GM21529 (cell line): Measurements from ENCODE around the gene VPS50.

Experiments used
- ATAC-seq: cut with Tn5 transposase; IDR thresholded peaks from one replicate; pipeline ENCODE4 v1.9.1; 2021; ENCODE audit not compliant: unreplicated experiment

VPS50 gene, protein sequence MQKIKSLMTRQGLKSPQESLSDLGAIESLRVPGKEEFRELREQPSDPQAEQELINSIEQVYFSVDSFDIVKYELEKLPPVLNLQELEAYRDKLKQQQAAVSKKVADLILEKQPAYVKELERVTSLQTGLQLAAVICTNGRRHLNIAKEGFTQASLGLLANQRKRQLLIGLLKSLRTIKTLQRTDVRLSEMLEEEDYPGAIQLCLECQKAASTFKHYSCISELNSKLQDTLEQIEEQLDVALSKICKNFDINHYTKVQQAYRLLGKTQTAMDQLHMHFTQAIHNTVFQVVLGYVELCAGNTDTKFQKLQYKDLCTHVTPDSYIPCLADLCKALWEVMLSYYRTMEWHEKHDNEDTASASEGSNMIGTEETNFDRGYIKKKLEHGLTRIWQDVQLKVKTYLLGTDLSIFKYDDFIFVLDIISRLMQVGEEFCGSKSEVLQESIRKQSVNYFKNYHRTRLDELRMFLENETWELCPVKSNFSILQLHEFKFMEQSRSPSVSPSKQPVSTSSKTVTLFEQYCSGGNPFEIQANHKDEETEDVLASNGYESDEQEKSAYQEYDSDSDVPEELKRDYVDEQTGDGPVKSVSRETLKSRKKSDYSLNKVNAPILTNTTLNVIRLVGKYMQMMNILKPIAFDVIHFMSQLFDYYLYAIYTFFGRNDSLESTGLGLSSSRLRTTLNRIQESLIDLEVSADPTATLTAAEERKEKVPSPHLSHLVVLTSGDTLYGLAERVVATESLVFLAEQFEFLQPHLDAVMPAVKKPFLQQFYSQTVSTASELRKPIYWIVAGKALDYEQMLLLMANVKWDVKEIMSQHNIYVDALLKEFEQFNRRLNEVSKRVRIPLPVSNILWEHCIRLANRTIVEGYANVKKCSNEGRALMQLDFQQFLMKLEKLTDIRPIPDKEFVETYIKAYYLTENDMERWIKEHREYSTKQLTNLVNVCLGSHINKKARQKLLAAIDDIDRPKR

DNA sequence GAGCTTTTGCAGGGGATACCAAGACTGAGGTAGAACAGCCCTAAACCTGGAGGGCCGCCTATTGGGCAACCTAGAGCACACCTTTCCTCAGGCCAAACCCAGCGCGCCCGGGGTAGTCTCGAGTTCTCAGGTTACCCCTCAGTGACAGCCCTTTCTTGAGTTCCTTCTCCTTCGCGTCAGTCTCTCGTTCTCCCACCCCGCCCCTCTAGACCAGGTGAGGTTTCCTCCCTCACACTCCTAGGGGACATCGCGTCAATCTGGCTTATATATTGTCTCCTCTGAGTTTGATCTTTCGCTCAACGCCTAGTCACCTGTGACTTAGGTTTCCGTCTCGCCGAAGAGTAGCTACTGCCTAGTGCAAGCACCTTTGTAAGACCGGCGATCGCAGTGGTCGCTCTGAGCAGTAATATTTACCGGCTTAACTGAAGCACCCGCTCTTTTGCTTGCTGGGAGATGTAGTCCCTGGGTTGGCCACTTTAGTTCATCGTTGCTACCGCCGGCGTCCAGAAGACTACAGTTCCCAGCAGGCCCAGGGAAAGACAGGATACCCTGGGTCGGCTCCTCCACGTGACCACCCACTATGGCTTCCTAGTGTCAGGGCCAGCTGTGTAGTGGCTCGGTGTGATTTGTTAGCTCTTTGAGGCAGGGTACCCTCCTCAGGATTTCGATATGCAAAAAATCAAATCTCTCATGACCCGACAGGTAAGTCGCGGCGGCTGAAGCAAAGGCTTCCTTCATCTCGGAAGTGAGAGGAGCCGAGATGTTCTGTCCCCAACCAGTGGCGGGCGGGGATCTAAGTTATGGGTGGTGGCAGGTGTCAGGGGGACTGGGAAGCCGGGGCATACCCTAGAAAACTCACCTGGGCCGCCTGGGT lies at the start of gene VPS50:
Gene VPS50, plus strand, starts transcription at position 568 of the 874 bp plus-strand sequence. Its CDS starts 102 bp downstream, at position 670.
- ATAC-seq, result peak; percentile 99

GRCh38 chr7:93185303-93186027 lies 46.7 kb upstream of the VPS50 start:
- ATAC-seq, result no peak

DNA sequence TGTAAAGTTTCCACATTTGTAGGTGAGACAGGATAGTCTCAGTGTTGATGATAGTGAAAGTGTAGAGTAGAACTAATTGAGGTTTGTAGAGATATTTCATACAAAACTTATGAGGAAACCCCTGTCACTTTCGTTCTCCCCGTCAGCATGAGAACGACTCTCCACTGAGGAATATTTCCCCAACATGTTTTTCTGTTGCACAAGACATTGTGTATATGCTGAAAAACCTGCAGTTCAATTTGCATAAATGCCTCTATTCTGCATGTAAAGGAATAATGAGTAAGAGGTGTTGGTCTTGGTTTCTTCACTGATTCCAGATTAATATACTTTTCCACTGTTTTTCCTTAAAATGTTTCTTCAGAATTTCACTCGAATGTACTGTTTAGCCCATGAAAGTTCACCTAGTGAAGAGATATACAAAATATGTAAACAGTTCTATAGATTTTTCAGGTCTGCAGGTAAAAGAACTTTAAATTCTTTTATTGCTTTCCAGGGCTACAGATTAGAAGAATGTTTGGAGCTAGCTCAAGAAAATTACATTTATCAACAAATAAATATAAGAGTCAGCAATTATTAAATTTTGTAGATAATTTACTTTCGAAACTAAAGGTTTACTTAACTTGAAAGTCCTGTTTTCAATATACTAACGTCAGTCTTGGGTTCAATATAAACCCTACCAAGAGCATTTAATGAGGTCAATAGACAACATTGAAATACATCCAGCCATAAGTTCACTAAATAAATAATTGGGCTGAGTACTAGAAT lies 43.1 kb upstream of the VPS50 start:
- no peak for ATAC-seq

DNA sequence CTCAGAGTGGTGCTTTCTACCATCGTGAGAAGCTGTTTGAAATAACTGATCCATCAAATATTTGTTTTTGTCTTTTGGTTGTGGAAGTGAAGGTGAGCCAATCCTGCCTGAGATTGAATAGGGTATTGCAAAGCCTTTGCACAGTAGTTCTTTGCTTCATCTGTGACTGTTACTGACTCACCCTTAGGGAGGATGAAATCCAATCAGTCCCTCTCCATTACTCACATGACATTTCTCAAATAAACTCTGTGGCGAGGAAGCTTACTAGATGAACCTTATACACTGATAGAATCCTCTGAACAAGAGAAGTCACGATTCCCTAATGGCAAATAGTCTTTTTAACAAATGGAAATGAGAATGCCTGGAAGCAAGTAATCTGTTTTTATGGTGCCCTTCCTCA lies 37.8 kb upstream of the VPS50 start:
- ATAC-seq, result no peak

- no peak for ATAC-seq
These were observed 35.8 kb upstream of the VPS50 start for GRCh38 chr7:93196336-93196735.

DNA sequence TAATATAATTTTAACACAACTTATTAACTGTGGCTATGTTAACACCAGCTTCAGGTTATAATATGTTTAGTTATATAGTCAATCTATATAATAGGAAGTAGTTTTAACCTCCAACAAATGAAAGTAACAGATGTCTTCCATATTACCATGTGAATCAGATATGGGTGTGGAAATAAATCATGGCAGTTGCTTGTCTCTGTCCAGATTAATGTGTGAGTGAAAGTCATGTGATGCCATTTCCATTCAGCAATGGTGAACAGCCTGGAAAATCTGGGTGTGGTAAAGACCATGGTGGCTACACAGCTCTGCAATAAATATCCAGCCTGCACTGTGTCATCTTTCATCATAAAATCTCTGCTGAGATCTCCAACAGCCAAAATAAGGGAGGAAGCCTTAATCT lies 33.7 kb upstream of the VPS50 start:
- ATAC-seq, result no peak

GRCh38 chr7:93202594-93203250 lies 29.4 kb upstream of the VPS50 start:
- ATAC-seq, result no peak

DNA sequence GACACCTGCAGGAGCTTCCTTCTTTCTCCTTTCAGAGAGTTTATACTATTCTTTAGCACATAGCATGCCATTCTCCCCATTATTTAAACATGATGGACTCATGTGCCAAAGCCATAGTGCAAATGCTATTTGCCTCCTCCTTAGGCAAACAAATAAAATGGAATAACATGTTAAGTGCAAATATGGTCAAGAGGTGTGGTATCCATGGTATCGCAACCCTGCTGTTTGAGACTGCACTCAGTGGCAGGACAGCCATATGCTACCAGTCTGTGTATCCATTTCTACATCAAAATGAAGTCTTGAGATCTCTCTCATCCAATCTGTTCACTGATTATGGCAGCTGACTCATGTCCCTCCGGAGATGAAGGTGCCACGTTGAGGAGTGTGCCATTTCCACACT lies 28.7 kb upstream of the VPS50 start:
- no peak for ATAC-seq

GRCh38 chr7:93205046-93205445 lies 27.1 kb upstream of the VPS50 start:
- no peak for ATAC-seq

GRCh38 chr7:93211228-93211818 lies 20.8 kb upstream of the VPS50 start:
- no peak for ATAC-seq

DNA sequence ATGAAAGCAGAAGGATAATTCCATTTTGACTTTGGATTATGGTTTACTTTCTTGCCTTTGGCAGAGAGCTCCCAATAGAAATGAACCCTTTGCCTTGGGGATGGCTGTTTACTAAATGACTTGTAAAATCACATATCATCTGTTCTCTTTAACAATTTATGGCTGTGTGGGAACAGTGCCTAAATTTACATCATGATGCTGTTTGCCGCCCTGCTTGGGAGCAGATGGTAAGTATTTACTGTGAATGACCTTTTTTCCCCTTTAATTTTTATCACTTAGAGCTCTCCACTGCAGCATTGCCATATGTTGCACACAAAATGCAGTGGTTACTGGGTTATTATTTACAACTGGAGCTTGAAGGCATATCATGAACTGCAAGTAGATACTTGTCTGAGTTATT lies 19.3 kb upstream of the VPS50 start:
- no peak for ATAC-seq

DNA sequence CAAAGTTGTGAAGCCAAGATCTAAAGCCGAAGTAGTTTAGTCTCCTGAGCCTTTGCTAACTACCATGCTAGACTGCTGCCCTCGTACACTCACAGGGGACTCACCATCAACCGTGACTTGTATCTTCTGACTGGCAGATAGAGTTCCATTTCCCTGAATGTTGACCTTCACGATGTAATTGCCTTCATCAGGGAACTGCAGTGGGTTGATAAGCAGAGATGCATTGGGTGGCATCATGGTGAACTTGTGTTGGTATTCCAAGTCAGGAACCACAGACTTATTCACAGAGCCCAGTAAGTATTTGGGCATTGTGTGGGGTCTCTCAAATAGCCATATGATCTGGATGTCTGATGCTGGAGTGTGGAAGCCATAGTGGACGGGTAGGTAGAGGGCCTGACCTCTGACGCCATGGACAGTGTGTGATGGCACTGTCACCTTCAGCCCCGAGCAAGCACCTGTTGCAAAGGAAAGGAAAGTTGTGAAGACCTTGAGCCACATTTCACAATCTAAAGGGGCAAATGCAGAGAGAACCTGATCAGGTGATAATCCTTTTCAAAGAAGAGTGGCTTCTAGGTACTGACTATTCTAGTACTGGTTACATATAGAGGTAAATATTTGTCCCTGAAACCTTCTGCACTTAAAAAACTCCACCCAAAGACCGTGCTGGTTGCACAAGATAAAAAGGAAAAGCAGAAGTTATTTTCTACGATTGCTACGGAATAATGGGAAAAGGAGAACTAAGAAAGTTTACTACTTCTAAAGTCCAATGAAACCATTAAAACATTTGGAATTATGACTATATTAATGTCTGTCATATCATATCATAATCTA lies 13.0 kb upstream of the VPS50 start:
- no peak for ATAC-seq

- no peak for ATAC-seq
These were observed 12.3 kb upstream of the VPS50 start for GRCh38 chr7:93219868-93220267.

GRCh38 chr7:93226310-93226709 lies 5.9 kb upstream of the VPS50 start, which contains the start of gene HEPACAM2:
TSS of gene HEPACAM2 (minus strand) at chr7:93226469.
- no peak for ATAC-seq

- peak; percentile 21 for ATAC-seq
These were observed 3.9 kb upstream of the VPS50 start for GRCh38 chr7:93228302-93228701.

GRCh38 chr7:93231259-93231658 lies 907 bp upstream of the VPS50 start:
- ATAC-seq, result no peak

DNA sequence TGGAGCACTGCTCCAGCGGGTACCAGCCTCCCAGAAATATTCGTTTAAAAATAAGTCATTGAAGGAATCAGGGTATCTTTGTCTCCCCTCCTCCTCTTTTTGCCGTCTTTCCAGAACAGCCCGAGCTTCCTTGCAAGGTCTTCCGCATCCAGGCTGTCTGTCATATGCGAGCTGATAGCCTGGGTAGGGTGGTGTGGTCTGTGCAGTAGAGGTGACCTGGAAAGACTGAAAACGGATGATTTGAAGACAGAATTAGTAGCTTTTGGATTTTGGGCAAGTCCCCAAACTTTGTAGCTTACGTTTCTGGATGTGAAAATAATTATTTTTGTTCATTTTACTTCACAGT lies 480 bp downstream of the VPS50 start:
- ATAC-seq, result peak; percentile 13

- ATAC-seq, result no peak
These were observed 3.4 kb downstream of the VPS50 start for GRCh38 chr7:93235541-93235940.
